ENCODE measurements around the gene SCNN1B. TPM values are rescaled to one million over a fixed set of nuclear protein-coding genes. Genes with fewer than 3 reads are reported as not detected.

SCNN1B gene
- total RNA-seq, 1 experiment from 2014 or later = 1.5 TPM

GRCh38 chr16:23424292-23424958 lies 122.3 kb downstream of the SCNN1B start:
- H3K27me3 ChIP-seq (ENCODE audit: control insufficient read depth, insufficient read depth, low read length) = no peaks in the 10 kb centered on the region
- H3K4me3 ChIP-seq (ENCODE audit: insufficient read depth, low read depth, low read length) = no peak overlapping the region
- DNase-seq = no peak
- H3K36me3 ChIP-seq (replicated peaks; ENCODE audit: control insufficient read depth, insufficient read depth, low read length) = peaks cover 2% of the 10 kb centered on the region; the same call in 1 of the 2 replicates

DNA sequence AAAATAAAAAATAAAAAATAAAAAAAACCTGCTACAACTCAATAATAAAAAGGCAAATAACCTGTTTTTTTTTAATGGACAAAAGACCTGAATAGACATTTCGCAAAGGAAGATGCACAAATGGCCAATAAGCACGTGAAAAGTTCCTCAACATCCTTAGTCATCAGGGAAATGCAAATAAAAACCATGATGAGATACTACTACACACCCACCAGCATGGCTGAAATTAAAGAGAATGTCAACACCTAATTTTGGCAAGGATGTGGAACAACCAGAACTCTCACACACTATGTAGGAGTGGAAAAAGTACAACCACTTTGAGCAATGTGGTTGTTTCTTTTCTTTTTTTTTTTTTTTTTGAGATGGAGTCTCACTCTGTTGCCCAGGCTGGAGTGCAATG lies 126.2 kb downstream of the SCNN1B start:
- Histone ChIP-seq H3K4me3 (ENCODE audit: insufficient read depth, low read depth, low read length) (no peak overlapping the region), H3K27me3 (ENCODE audit: control insufficient read depth, insufficient read depth, low read length) (no peaks in the 10 kb centered on the region), H3K36me3 (replicated peaks; ENCODE audit: control insufficient read depth, insufficient read depth, low read length) (peaks cover 6% of the 10 kb centered on the region)
- no peak for DNase-seq

Other genes with a start within 250 kb of the SCNN1B start
- 8.3 and 11.4 TPM in 2 replicates for gene USP31, start 152.8 kb upstream of the SCNN1B start, total RNA-seq (2014; rRNA removed; shearing (Covaris generic))
- gene SCNN1G, start 119.6 kb upstream of the SCNN1B start, total RNA-seq (2014; rRNA removed; shearing (Covaris generic)) = 0.10 and 0.48 TPM in 2 replicates
- 17.1 and 26.4 TPM in 2 replicates for gene COG7, start 150.9 kb downstream of the SCNN1B start, total RNA-seq (2014; rRNA removed; shearing (Covaris generic))
- gene GGA2, start 208.2 kb downstream of the SCNN1B start, total RNA-seq (2014; rRNA removed; shearing (Covaris generic)) = 23.2 and 34.1 TPM in 2 replicates

Measured in H7 (cell line).